ENCODE results near the gene BCL2L11.

BCL2L11 gene

GRCh38 chr2:111119822-111120252 is 877 bp upstream of the BCL2L11 start:
- Histone ChIP-seq H3K4me1 (ENCODE audit: control insufficient read depth, insufficient read depth, low read length) (peaks cover 43% of the 10 kb centered on the region), H3K4me3 (ENCODE audit: low read length) (peak overlapping the region; percentile 25), H3K9me3 (ENCODE audit: control insufficient read depth, low read length) (no peaks in the 10 kb centered on the region), H3K9ac (ENCODE audit: low read length) (peak overlapping the region; percentile 53), H3K27me3 (ENCODE audit: control insufficient read depth, insufficient read depth, low read length) (peaks cover 46% of the 10 kb centered on the region), H3K36me3 (ENCODE audit: control insufficient read depth, insufficient read depth, low read length) (no peaks in the 10 kb centered on the region)

GRCh38 chr2:111121028-111121827 is 514 bp downstream of the BCL2L11 start:
- H3K9ac ChIP-seq (ENCODE audit: low read length) = peak overlapping the region; percentile 78
- H3K4me1 ChIP-seq (ENCODE audit: control insufficient read depth, insufficient read depth, low read length) = peaks cover 43% of the 10 kb centered on the region
- H3K36me3 ChIP-seq (ENCODE audit: control insufficient read depth, insufficient read depth, low read length) = no peaks in the 10 kb centered on the region
- peak overlapping the region; percentile 82 for H3K4me3 ChIP-seq (ENCODE audit: low read length)
- no peaks in the 10 kb centered on the region for H3K9me3 ChIP-seq (ENCODE audit: control insufficient read depth, low read length)
- peaks cover 42% of the 10 kb centered on the region for H3K27me3 ChIP-seq (ENCODE audit: control insufficient read depth, insufficient read depth, low read length)

DNA sequence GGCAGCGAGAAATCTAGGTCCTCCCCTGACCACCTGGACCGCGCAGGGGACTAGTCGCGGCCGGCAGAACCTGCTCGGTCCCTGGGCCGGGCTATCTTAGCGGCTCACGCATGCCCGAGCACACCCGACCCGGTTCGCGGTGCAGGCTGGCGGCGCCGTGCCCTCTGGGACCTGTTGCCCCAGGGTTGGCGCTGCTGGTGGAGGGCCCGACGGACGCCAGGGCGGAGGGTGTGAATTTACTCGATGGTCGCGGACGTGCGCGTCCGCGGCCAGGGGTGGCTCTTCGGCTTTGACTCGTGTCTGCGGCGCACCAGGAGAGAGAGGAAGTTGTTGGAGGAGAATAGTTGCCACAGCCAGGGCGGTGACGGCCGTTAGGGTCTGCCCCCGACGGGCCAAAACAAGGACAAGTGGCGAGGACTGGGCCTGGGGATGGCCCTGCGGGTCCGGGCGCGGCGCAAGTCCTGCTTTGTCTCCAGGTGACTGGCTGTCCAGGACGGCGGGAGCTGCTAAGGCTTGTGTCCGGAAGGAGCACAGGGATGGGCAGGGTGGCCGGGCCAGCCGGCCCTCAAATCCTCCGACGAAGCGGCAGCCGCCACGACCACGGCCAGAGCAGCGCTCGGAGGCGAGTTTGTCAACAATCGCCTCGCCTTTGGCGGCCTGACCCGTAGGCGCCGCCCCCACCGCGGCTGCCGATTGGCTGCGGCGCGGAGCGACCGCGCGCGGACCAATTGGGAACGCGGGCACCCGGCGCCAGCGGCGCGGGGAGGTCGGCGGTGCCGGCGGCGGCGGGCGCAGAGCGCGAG is 1.3 kb downstream of the BCL2L11 start:
- Histone ChIP-seq H3K9ac (ENCODE audit: low read length) (peak overlapping the region; percentile 78), H3K27me3 (ENCODE audit: control insufficient read depth, insufficient read depth, low read length) (peaks cover 34% of the 10 kb centered on the region), H3K9me3 (ENCODE audit: control insufficient read depth, low read length) (no peaks in the 10 kb centered on the region), H3K4me3 (ENCODE audit: low read length) (peak overlapping the region; percentile 82), H3K36me3 (ENCODE audit: control insufficient read depth, insufficient read depth, low read length) (no peaks in the 10 kb centered on the region), H3K4me1 (ENCODE audit: control insufficient read depth, insufficient read depth, low read length) (peaks cover 39% of the 10 kb centered on the region)

DNA sequence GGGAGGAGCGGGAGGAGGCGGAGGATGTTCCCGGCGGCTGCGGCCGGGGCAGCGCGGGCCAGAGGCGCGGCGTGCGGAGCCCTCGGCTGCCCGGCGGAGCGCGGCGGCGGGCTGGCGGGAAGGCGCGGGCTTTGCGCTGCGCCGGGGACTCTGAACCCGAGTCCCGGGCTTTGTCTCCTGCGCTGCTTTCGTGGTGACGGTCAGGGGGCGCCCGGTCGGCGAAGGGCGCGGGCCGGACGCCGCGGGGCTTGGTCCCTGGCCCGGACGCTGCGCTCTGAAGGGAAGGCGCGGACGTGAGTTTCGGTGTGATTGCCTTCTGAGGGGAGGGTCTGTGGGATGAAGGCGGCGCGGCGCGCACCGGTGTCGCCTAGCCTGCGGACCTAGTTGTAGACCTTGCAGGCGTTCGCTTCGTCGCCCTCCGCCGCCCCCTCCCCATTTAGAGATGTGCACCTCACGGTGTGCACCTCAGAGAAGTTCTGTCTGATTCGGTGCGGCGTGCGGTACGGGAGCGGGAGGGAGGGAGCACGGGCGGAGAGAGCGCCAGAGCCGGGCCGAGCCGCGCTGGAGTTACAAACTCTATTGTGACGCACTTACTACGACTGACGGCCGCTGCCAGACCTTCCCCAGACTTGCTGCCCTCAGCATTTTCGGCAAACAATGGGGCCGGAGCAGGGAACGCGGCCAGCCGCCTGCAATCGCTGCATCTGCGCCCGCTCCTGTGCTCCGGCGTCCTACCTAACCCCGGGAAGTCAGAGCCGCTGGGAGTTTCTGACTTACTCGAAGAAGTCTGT is 2.1 kb downstream of the BCL2L11 start:
- peaks cover 31% of the 10 kb centered on the region for H3K4me1 ChIP-seq (ENCODE audit: control insufficient read depth, insufficient read depth, low read length)

DNA sequence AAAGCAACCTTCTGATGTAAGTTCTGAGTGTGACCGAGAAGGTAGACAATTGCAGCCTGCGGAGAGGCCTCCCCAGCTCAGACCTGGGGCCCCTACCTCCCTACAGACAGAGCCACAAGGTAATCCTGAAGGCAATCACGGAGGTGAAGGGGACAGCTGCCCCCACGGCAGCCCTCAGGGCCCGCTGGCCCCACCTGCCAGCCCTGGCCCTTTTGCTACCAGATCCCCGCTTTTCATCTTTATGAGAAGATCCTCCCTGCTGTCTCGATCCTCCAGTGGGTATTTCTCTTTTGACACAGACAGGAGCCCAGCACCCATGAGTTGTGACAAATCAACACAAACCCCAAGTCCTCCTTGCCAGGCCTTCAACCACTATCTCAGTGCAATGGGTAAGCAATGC is 3.0 kb downstream of the BCL2L11 start:
- Histone ChIP-seq H3K9me3 (ENCODE audit: control insufficient read depth, low read length) (no peaks in the 10 kb centered on the region), H3K4me1 (ENCODE audit: control insufficient read depth, insufficient read depth, low read length) (peaks cover 22% of the 10 kb centered on the region), H3K36me3 (ENCODE audit: control insufficient read depth, insufficient read depth, low read length) (no peaks in the 10 kb centered on the region), H3K9ac (ENCODE audit: low read length) (no peak overlapping the region), H3K27me3 (ENCODE audit: control insufficient read depth, insufficient read depth, low read length) (peaks cover 17% of the 10 kb centered on the region), H3K4me3 (ENCODE audit: low read length) (no peak overlapping the region)

More for the DNA sequence above, 2.1 kb downstream of the BCL2L11 start:
- no peaks in the 10 kb centered on the region for H3K36me3 ChIP-seq (ENCODE audit: control insufficient read depth, insufficient read depth, low read length)
- H3K9ac ChIP-seq (ENCODE audit: low read length) = peak overlapping the region; percentile 62
- H3K4me3 ChIP-seq (ENCODE audit: low read length) = peak overlapping the region; percentile 67
- no peaks in the 10 kb centered on the region for H3K9me3 ChIP-seq (ENCODE audit: control insufficient read depth, low read length)
- H3K27me3 ChIP-seq (ENCODE audit: control insufficient read depth, insufficient read depth, low read length) = peaks cover 26% of the 10 kb centered on the region

- no peaks in the 10 kb centered on the region for H3K9me3 ChIP-seq (ENCODE audit: control insufficient read depth, low read length)
- H3K9ac ChIP-seq (ENCODE audit: low read length) = no peak overlapping the region
- no peaks in the 10 kb centered on the region for H3K27me3 ChIP-seq (ENCODE audit: control insufficient read depth, insufficient read depth, low read length)
- H3K36me3 ChIP-seq (ENCODE audit: control insufficient read depth, insufficient read depth, low read length) = no peaks in the 10 kb centered on the region
- peaks cover 6% of the 10 kb centered on the region for H3K4me1 ChIP-seq (ENCODE audit: control insufficient read depth, insufficient read depth, low read length)
- H3K4me3 ChIP-seq (ENCODE audit: low read length) = no peak overlapping the region
Measured at GRCh38 chr2:111126581-111126980, 5.9 kb downstream of the BCL2L11 start.

GRCh38 chr2:111127351-111127750 is 6.6 kb downstream of the BCL2L11 start:
- H3K36me3 ChIP-seq (ENCODE audit: control insufficient read depth, insufficient read depth, low read length) = no peaks in the 10 kb centered on the region
- no peaks in the 10 kb centered on the region for H3K4me1 ChIP-seq (ENCODE audit: control insufficient read depth, insufficient read depth, low read length)
- H3K4me3 ChIP-seq (ENCODE audit: low read length) = no peak overlapping the region
- no peak overlapping the region for H3K9ac ChIP-seq (ENCODE audit: low read length)
- H3K27me3 ChIP-seq (ENCODE audit: control insufficient read depth, insufficient read depth, low read length) = no peaks in the 10 kb centered on the region
- H3K9me3 ChIP-seq (ENCODE audit: control insufficient read depth, low read length) = no peaks in the 10 kb centered on the region

DNA sequence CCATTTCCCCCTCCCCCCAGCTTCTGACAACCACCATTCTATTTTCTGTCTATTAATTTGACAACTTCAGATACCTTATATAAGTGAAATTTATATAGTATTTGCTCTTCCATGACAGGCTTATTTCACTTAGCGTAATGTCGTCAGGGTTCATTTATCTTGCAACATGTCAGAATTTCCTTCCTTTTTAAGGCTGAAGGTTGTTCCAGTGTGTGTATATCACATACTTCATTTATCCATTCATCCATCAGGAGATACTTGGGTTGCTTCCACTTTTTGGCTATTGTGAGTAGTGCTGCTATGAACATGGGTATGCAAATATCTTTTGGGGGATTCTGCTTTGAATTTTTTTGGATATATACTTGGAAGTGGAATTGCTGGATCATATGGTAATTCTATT is 7.4 kb downstream of the BCL2L11 start:
- Histone ChIP-seq H3K9me3 (ENCODE audit: control insufficient read depth, low read length) (no peaks in the 10 kb centered on the region), H3K36me3 (ENCODE audit: control insufficient read depth, insufficient read depth, low read length) (no peaks in the 10 kb centered on the region), H3K4me3 (ENCODE audit: low read length) (no peak overlapping the region), H3K9ac (ENCODE audit: low read length) (no peak overlapping the region), H3K27me3 (ENCODE audit: control insufficient read depth, insufficient read depth, low read length) (no peaks in the 10 kb centered on the region), H3K4me1 (ENCODE audit: control insufficient read depth, insufficient read depth, low read length) (no peaks in the 10 kb centered on the region)

- Histone ChIP-seq H3K4me1 (ENCODE audit: control insufficient read depth, insufficient read depth, low read length) (no peaks in the 10 kb centered on the region), H3K4me3 (ENCODE audit: low read length) (no peak overlapping the region), H3K27me3 (ENCODE audit: control insufficient read depth, insufficient read depth, low read length) (no peaks in the 10 kb centered on the region), H3K36me3 (ENCODE audit: control insufficient read depth, insufficient read depth, low read length) (no peaks in the 10 kb centered on the region), H3K9ac (ENCODE audit: low read length) (no peak overlapping the region), H3K9me3 (ENCODE audit: control insufficient read depth, low read length) (no peaks in the 10 kb centered on the region)
Measured at GRCh38 chr2:111133603-111134002, 12.9 kb downstream of the BCL2L11 start.

DNA sequence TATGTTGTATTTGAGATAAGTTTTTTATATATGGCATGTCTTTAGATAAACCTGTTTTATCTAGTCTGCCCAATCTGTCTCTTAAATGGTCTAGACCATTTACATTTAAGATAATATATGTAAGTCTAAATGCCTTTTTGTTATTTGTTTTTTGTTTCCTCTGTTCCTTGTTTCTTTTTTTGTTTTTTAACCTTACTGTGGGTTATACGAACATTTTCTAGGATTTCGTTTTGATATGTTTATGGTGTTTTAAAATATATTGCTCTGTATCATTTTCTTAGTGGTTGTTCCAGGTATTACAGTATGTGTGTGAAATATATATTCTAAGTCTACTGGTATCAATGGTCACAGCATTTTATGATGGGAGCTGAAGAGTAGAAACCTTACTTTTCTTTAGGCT is 13.3 kb downstream of the BCL2L11 start:
- H3K9ac ChIP-seq (ENCODE audit: low read length) = no peak overlapping the region
- no peak overlapping the region for H3K4me3 ChIP-seq (ENCODE audit: low read length)
- H3K27me3 ChIP-seq (ENCODE audit: control insufficient read depth, insufficient read depth, low read length) = no peaks in the 10 kb centered on the region
- no peaks in the 10 kb centered on the region for H3K9me3 ChIP-seq (ENCODE audit: control insufficient read depth, low read length)
- H3K4me1 ChIP-seq (ENCODE audit: control insufficient read depth, insufficient read depth, low read length) = no peaks in the 10 kb centered on the region
- H3K36me3 ChIP-seq (ENCODE audit: control insufficient read depth, insufficient read depth, low read length) = no peaks in the 10 kb centered on the region

DNA sequence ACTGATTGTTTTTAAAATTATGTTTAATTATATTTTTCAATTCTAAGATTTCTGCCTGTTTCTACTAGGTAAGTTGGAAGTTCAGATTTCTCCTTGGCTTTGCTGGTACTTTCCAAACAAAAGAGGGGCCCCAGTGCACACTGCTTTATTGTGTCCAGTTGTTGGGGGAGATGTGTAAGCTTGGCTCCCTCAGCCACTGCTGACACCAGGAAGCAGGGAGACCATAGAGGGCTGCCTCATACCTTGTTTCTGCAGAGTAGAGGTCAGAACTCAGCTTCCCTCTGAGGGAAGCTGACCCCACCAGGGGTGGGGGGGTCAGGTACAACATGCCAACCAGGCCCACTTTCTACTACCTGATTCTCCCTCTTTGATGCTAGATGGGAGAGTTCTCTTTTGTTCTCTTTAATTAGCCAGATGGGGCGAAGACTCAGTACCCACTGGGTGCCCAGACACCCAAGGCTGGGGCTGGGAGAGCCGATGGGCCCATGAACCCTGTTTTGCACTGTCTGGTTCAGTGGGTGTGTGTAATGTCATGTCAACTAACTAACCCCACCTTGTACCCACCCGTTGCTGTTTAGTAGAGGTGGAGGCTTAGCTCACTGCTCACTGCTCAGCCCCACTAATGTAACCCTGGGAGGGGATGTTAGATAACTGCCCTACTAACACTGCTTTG is 14.7 kb downstream of the BCL2L11 start:
- Histone ChIP-seq H3K9ac (ENCODE audit: low read length) (no peak overlapping the region), H3K9me3 (ENCODE audit: control insufficient read depth, low read length) (no peaks in the 10 kb centered on the region), H3K27me3 (ENCODE audit: control insufficient read depth, insufficient read depth, low read length) (no peaks in the 10 kb centered on the region), H3K36me3 (ENCODE audit: control insufficient read depth, insufficient read depth, low read length) (no peaks in the 10 kb centered on the region), H3K4me3 (ENCODE audit: low read length) (no peak overlapping the region), H3K4me1 (ENCODE audit: control insufficient read depth, insufficient read depth, low read length) (peaks cover 7% of the 10 kb centered on the region)

All from mucosa of stomach (tissue), 1 donor.